Airway epithelial cell (primary cell): ENCODE measurements around the gene KCTD18. TPM values are rescaled to one million over a fixed set of nuclear protein-coding genes. Genes with fewer than 3 reads are reported as not detected.

Experiments used
- total RNA-seq: library from RNA; depleted of rRNA; stranded (reverse); fragments of >200 nt; gene quantifications from 2 replicates; pipeline ENCODE4 v1.2.3, GENCODE V29; 2015

The KCTD18 gene
- total RNA-seq: 17.0 and 37.8 TPM in 2 replicates

GRCh38 chr2:200509612-200510433, at the start of gene KCTD18:
KCTD18 (minus strand) TSS chr2:200510068; CDS start chr2:200507016, 3,052 bp downstream.

DNA sequence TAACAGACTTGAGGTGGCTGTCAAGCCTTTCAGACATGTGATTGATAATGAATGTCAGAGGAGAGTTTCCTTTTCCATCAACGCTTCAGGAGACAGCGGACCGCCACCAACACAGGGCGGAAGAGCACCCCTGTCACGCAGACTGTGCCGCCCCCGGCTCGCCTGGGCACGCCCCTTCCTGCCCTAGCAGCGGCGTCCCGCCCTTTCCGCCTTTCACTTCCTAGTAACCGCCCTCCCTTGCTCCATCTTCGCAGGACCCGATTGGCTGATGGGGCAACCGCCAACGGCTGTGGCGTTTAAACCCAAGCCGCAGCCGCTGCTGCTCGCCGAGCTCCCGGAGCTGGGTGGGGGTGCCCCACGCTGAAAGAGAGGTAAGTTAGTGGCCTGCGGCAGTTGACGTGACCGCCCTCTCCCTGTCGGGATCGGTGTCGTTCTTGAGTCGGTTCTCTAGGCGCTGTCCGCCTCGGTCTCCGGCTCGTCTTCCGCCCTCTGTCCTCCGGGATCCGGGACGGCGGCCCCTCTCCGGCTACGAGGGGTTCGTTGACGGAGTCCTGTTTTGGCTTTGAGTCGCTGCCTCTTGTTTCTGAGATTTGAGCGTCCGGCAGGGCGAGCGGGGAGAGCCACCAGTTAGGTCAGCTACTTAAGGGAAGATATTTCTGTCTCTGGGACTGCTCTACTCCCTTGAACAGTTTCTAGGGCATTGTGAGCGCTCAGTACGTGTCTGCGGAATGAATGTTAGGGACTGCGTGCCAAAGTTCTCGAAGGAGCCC, 16.2 kb upstream of the KCTD18 start, which contains the start of gene SGO2:
Gene SGO2 (plus strand): TSS at position 326 of the 770 bp plus-strand sequence. CDS start 6,769 bp downstream, outside the sequence.

Other genes with a start within 250 kb of the KCTD18 start
- 47.1 and 83.8 TPM in 2 replicates for gene SPATS2L, start 203.4 kb downstream of the KCTD18 start, total RNA-seq
- gene SGO2, start 16.1 kb upstream of the KCTD18 start, total RNA-seq: 11.7 and 14.5 TPM in 2 replicates
- gene AOX1, start 75.9 kb upstream of the KCTD18 start, total RNA-seq: 3.7 and 10.6 TPM in 2 replicates